ENCODE measurements around the gene TTC39B.

GRCh38 chr9:15246243-15246642, 60.8 kb downstream of the TTC39B start:
- TF ChIP-seq CTCF (IDR thresholded peaks at IDR 0.05; ENCODE audit: extremely low read depth in 1 of 2, insufficient read depth in 1 of 2, low read depth in 1 of 2, low read length in 2 of 2) (no peak), POLR2AphosphoS5 (IDR thresholded peaks at IDR 0.05; ENCODE audit: insufficient read depth, low read depth, low read length) (no peak), POLR2A (IDR thresholded peaks at IDR 0.05; ENCODE audit: low read depth, low read length) (no peak), EZH2 (IDR thresholded peaks at IDR 0.05; ENCODE audit: borderline replicate concordance, low read depth, low read length, severe bottlenecking) (no peak)

Data from endothelial cell of umbilical vein (primary cell).